DMS 273 treated with DMSO at 0.1 percent for 48 hours (cell line): ENCODE results near the gene CBLIF.
"Not testable (repeated sequence)": the region's sequence is repeated elsewhere in the genome, so short reads cannot be mapped to it uniquely, and the experiment has no call there.

ENCODE experiments used
- DNase-seq: peaks from one replicate; lab custom pipeline; 2025; lab: John Stamatoyannopoulos, UW

CBLIF gene

GRCh38 chr11:59847626-59848025 is 2.3 kb upstream of the CBLIF start:
- DNase-seq, result no peak

DNA sequence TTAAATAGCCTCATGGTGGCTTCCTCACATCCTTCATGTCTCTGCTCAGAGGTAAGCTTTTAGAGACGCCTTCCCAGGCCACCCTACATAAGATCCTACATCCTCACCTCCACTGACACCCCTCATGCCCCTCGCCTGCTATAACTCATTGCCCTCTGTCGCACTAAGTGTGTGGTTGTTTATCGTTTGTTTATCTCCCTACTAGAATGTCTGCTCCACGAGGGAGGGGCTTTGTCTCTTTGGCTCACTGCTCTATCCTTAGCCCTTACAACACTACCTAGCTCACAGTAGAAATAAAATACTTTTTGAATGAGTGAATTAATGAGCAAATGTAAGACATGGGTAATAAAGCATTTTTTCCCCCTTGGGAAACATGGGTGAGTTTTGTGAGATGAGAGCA is 1.3 kb upstream of the CBLIF start:
- DNase-seq, result no peak

DNA sequence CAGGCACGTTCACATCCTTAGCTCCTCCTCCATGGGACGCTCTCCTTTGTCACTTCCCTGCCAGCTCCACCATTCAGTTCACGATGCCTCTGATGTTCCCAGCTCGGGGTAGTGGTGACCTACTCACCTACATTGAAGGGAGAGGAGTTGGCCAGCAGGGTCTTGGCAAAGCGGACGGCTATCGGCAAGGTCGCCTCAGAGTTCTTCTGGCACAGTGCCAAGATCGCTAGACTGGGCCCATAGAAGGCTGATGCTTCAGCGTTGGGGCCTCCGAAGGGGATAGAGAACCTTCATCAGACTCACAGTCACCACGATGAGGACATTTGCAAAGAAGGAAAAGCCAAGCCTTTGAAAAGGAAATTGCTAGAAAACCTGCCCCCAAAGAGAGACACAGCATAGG is 3.0 kb downstream of the CBLIF start:
- DNase-seq, result no peak

DNA sequence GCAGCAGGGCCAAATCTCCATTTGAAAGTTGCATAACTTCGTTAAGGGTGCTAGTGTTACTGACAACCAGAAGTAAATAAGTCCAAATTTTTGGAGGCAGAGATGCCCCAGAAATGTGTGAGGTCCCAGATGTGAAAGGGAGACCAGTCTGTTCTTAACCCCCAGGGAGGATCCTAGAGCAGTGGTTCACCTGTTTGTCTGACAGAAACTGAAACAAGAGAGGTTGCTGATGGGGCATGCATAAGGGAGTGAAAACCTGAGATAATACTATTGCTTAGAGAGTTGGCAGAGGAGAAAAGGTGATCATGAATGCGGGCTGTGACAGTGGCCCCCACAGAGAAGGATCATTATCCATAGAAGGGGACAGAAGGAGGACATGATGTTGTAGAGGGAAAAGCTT is 3.8 kb downstream of the CBLIF start:
- DNase-seq, result no peak

DNA sequence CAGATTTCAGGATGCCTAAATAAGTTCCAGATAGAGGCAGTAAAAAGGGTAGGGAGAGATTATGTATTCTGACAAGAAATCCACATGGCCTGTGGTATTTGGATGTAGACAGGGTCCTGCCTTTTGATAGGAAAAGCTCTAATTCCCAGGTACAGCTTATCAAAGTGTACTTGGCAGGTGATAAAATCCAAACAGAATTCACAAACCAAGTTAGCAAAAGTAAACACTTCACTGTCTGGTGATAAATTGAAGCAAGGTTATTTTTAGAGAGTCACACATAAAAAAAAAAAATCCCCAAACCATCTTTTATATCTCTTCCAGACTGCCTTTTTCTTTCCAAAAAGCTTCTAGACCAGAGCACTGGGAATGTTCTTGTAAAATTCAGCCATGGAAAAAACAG is 5.7 kb downstream of the CBLIF start:
- DNase-seq, result no peak

DNA sequence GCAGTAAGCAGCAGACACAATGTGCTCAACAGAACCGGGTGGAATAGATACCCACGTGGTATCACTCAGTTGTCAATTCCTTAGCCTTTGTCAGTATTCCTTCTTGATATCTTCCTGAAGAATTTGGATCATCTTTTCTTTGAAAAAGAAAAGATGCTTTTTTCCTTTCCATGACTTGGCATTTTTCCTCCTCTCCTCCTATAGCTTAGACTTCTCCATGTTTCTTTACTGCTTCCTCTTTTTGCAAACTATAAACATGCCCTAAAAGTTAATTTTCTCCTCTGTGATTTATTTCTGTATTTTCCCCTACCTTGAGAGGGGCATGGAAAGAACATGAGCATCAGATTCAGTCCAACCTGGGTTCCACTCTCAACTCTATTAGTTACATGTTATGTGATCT is 11.7 kb downstream of the CBLIF start:
- DNase-seq, result no peak

DNA sequence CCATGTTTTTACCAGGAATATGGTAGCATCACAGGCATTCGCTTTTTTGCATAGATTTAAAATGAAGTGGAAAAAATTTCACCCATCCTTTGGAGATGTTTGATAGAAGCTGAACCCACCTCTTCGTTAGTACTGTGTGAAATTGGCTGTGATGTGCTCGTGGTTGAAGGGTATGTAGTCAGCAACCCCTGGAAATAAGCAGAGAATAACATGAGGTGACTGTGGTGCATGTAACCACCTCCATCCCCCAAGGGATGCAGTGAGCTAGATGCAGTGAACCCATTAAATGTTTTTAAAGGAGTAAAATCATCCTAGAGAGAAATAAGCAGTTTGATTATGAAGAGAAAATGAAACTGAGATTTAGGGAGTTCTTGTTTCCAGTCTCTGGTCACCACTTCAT is 15.9 kb downstream of the CBLIF start:
- DNase-seq, result no peak

DNA sequence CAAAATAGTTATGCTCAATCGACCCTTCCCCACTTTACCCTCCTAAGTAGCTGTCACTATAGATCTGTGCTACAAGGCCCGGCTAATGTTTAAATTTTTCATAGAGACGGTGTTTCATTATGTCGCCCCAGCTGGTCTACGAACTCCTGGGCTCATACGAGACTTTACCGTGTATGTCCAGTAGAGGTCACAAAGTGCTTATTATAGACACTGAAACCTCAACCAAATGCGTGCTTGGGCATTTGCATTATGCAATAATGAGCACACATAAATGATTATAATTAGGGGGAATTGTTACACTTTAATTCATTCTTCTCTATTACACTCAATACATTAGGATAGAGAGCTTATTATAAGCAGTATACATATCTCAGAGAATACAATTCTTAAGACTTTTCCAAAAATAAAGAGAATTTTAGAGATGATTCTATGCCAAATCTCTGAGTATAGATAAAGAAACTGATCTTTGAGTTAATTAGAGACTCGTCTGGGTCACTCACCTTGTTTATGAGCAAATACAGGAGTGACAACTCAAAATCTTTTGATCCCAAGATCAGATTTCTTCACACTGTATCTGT is 22.2 kb downstream of the CBLIF start:
- no peak for DNase-seq

GRCh38 chr11:59818572-59818971 is 26.7 kb downstream of the CBLIF start:
- no peak for DNase-seq

DNA sequence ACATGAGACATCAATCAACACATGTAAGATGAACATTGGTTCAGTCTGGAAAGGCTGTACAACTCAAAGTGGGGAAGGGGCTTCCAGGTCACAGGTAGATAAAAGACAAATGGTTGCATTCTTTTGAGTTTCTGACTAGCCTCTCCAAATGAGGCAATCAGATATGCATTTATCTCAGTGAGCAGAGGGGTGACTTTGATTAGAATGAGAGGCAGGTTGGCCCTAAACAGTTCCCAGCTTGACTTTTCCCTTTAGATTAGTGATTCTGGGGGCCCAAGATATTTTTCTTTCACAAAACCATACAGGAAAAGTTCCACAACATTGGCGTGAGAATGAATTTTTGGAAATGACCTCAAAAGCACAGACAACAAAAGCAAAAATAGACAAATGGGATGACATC is 28.9 kb downstream of the CBLIF start:
- DNase-seq, result not testable (repeated sequence)

DNA sequence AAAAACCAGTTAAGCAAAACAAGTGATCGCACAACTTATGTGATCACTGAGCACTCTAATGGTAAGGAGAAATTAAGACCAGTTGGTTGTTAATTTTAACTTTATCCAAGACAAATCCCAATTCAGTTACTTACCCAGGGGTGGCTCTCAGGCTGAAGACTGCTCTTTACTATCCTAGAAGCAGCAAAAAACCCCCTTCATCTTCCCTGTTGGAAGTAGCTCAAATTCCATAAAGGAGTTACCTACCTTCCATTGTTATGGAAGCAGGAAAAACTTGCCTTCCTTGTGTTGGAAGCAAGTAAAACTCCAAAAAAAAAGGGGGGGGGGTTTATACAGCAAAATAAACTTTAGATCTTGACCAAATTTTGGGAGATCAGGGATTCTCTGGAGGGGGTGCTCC is 29.5 kb downstream of the CBLIF start:
- no peak for DNase-seq

- DNase-seq, result no peak
Measured at GRCh38 chr11:59814021-59814420, 31.3 kb downstream of the CBLIF start.

GRCh38 chr11:59813364-59813763 is 31.9 kb downstream of the CBLIF start:
- no peak for DNase-seq

GRCh38 chr11:59812220-59812619 is 33.1 kb downstream of the CBLIF start:
- no peak for DNase-seq

- DNase-seq, result no peak
Measured at GRCh38 chr11:59810911-59811259, 34.4 kb downstream of the CBLIF start.

GRCh38 chr11:59810189-59810910 is 34.9 kb downstream of the CBLIF start, which contains the start of gene MRPL16:
Gene MRPL16 (minus strand): TSS chr11:59810778. CDS start chr11:59810658, 120 bp downstream.
- DNase-seq, result peak; percentile 55

GRCh38 chr11:59807047-59807610 is 38.2 kb downstream of the CBLIF start:
- DNase-seq, result no peak

DNA sequence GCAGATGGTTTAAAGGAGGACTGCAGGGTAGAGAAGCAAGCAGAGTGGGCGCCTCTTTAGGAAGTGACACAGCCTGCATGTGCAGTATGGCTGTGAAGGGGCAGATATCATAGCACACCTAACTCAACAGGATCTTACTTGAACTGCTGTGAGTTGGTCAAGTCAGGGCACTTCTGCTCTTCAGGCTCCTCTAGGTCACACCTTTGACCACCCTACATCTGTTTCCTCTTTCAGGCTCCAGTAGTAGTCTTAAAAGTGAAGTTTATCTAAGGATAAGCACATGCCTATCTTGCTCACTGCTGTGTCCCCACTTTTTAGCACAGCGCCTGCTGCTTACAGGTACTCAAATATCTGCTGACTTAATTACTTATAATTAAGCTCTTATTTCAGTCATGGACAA is 41.2 kb downstream of the CBLIF start:
- no peak for DNase-seq

DNA sequence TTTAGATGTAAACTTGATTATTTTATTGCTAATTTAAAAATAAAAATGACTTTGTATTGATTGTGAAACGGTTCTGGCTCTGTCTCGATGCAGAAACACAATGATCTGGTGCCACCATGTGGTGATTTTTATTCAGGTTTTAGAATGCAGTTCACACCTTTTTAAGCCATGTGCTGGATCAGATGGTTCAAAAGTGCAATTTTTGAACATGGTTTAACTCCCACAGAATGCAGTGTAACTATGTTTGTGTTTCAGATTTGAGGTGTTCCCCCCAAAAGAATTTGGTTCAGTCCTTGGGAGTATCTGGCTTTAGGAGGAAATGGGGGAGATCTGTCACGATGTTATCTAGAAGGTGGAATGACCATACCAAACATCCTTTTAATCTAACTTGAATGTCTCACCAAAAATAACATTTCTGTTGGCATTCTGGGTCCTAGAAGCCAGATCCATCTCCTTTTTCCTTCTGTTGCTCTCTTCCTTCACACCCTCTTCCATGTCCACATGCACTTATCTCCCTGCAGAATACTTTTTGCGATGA is 42.6 kb downstream of the CBLIF start:
- no peak for DNase-seq

GRCh38 chr11:59801981-59802638 is 43.2 kb downstream of the CBLIF start:
- no peak for DNase-seq

DNA sequence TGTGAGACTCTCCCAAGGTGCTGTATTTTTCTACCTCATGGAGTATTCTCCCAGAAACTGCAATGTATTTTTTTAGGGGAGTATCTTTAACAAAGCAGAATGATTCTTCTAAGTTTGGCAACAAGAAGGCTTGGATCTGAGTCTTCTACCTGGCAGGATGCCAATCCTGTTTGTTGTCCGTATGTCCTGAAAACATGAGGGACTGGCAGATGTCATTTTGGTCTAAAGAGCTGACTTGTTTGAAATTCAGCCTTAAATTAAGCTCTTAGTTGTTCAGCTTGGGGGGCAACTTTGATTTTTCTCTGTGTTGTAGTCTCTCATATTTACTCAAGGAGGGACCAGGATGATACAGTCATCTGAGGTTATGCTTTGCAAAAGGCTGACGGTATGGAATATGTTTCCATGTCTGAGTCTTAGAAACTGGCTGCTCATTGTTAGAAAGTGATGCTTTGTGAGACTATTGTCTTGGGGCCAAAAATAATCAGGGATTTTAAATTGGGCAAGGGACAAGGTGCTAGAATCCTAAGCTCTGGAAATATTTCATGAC is 44.1 kb downstream of the CBLIF start:
- DNase-seq, result no peak

DNA sequence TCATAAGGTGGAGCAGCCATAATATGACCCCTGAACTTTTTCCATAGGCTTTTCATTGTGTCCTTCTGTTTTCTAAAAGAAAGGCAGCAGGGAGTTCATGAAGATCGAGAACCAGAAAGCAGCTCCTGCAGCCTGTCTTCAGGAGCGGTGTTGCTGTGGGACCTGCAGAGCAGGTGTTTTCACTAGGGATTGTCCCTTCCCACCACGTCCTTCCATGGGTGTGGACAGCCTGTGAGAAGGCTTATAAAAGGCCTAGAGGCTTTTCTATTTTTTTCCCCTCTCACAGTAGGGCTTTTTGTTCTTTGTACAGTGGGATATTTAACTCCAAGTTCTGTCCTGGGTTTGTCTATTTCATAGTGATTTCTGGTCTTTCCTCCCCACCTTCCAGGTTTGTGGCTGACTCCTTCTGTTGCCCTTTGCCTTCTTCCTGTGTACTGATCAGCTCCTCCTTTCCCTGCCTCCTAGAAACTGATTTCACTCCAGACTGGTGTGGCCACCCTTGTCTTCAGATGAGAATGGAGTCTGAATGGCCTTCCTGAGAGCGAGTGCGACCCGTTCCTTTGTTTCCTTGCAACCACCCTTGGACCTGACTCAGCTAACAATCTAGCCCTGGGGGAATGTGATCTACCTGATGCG is 44.8 kb downstream of the CBLIF start:
- no peak for DNase-seq
